GM19372 (cell line): ENCODE results near the gene HTT.

Source experiments
- ATAC-seq: cut with Tn5 transposase; IDR thresholded peaks from one replicate; pipeline ENCODE4 v1.9.1; 2021; ENCODE audit warnings: mild to moderate bottlenecking, low read depth, moderate library complexity; ENCODE audit not compliant: unreplicated experiment

HTT gene

GRCh38 chr4:3245676-3246075, 171.2 kb downstream of the HTT start:
- ATAC-seq, result no peak

GRCh38 chr4:3246458-3247398, 172.2 kb downstream of the HTT start:
- no peak for ATAC-seq

GRCh38 chr4:3247399-3248177, 173.1 kb downstream of the HTT start:
- ATAC-seq, result no peak

- ATAC-seq, result no peak
These were observed 173.6 kb downstream of the HTT start for GRCh38 chr4:3248178-3248480.

- no peak for ATAC-seq
These were observed 174.6 kb downstream of the HTT start, which contains the start of gene MSANTD1 for GRCh38 chr4:3248811-3249661. Gene MSANTD1, plus strand, starts transcription at chr4:3249159. Its CDS starts 64 bp downstream, at chr4:3249223.

- no peak for ATAC-seq
These were observed 175.4 kb downstream of the HTT start for GRCh38 chr4:3249711-3250437.

- ATAC-seq, result no peak
These were observed 176.0 kb downstream of the HTT start for GRCh38 chr4:3250438-3250955.

GRCh38 chr4:3250956-3251690, 176.6 kb downstream of the HTT start:
- no peak for ATAC-seq

- ATAC-seq, result no peak
These were observed 177.4 kb downstream of the HTT start for GRCh38 chr4:3251691-3252479.

GRCh38 chr4:3252480-3252828, 178.0 kb downstream of the HTT start:
- ATAC-seq, result no peak

GRCh38 chr4:3252831-3253641, 178.6 kb downstream of the HTT start:
- no peak for ATAC-seq

- no peak for ATAC-seq
These were observed 179.3 kb downstream of the HTT start for GRCh38 chr4:3253808-3254207.

- no peak for ATAC-seq
These were observed 180.0 kb downstream of the HTT start for GRCh38 chr4:3254302-3255131.

GRCh38 chr4:3255611-3256186, 181.2 kb downstream of the HTT start:
- ATAC-seq, result no peak

GRCh38 chr4:3256230-3257102, 182.0 kb downstream of the HTT start:
- no peak for ATAC-seq
